Keratinocyte (primary cell): ENCODE data around the gene ATP6V0D1. TPM values are rescaled to one million over a fixed set of nuclear protein-coding genes. Genes with fewer than 3 reads are reported as not detected.

Experiments
- DNase-seq: peaks from one replicate; pipeline ENCODE4 v3.0.0-alpha.2; 2011; ENCODE audit warnings: low read depth, missing footprints, low spot score
- FAIRE-seq: peaks from 2 replicates; lab custom pipeline; 2011; peaks lifted over from hg19 to GRCh38; lab: Jason Lieb, UNC
- H2AFZ ChIP-seq: 2 replicates; pipeline ENCODE4 v1.6.0; 2012; ENCODE audit warnings: low read length, control low read depth, inconsistent platforms; ENCODE audit not compliant: control insufficient read depth
- H3K27ac ChIP-seq: 2 replicates; pipeline ENCODE4 v1.5.1; 2011; ENCODE audit warnings: low read length; ENCODE audit not compliant: control insufficient read depth, insufficient read depth
- H3K27me3 ChIP-seq: 3 replicates; pipeline ENCODE4 v1.6.0; 2011; ENCODE audit warnings: low read length; ENCODE audit not compliant: control insufficient read depth, insufficient read depth; ENCODE audit errors: extremely low read depth
- H3K36me3 ChIP-seq, 2 experiments: 2 replicates in 1 of 2; 3 replicates in 1 of 2; pipeline ENCODE4 v1.5.1; 2011; ENCODE audit warnings: low read length in 2 of 2, mild to moderate bottlenecking in 1 of 2; ENCODE audit not compliant: control insufficient read depth in 2 of 2, insufficient read depth in 2 of 2; ENCODE audit errors: extremely low read depth in 1 of 2
- H3K4me1 ChIP-seq: 3 replicates; pipeline ENCODE4 v1.5.1; 2011; ENCODE audit warnings: low read length; ENCODE audit not compliant: control insufficient read depth, insufficient read depth; ENCODE audit errors: extremely low read depth
- H3K4me2 ChIP-seq: 3 replicates; pipeline ENCODE4 v1.6.0; 2011; ENCODE audit warnings: low read depth, low read length; ENCODE audit not compliant: control insufficient read depth, insufficient read depth; ENCODE audit errors: extremely low read depth
- H3K4me3 ChIP-seq, 3 experiments: fragments of 200-600 bp in 1 of 3; sonication (generic) in 1 of 3; 2 replicates in 2 of 3; 3 replicates in 1 of 3; pipeline ENCODE4 v1.5.1; 2011 to 2016; ENCODE audit warnings: low read length in 3 of 3, mild to moderate bottlenecking in 3 of 3, control low read depth in 2 of 3, inconsistent platforms in 1 of 3, low read depth in 1 of 3, mixed read lengths in 1 of 3, mixed run types in 1 of 3, moderate library complexity in 1 of 3; ENCODE audit not compliant: control insufficient read depth in 2 of 3, insufficient read depth in 2 of 3; ENCODE audit errors: extremely low read depth in 1 of 3
- H3K79me2 ChIP-seq: 2 replicates; pipeline ENCODE4 v1.6.0; 2012; ENCODE audit warnings: low read length; ENCODE audit not compliant: control insufficient read depth, insufficient read depth
- H3K9ac ChIP-seq: 3 replicates; pipeline ENCODE4 v1.6.0; 2011; ENCODE audit warnings: low read length; ENCODE audit not compliant: control insufficient read depth, insufficient read depth; ENCODE audit errors: extremely low read depth
- H3K9me1 ChIP-seq: 3 replicates; pipeline ENCODE4 v1.6.0; 2011; ENCODE audit warnings: low read length; ENCODE audit not compliant: control insufficient read depth, insufficient read depth; ENCODE audit errors: extremely low read depth
- H3K9me3 ChIP-seq: 2 replicates; pipeline ENCODE4 v1.5.1; 2012; ENCODE audit warnings: low read depth, low read length; ENCODE audit not compliant: control insufficient read depth
- H4K20me1 ChIP-seq: 3 replicates; pipeline ENCODE4 v1.6.0; 2011; ENCODE audit warnings: low read length; ENCODE audit not compliant: control insufficient read depth, insufficient read depth; ENCODE audit errors: extremely low read depth
- CTCF ChIP-seq, 3 experiments: IDR thresholded peaks in 1 of 3; conservative IDR thresholded peaks in 1 of 3; optimal IDR thresholded peaks in 1 of 3; 2 replicates in 2 of 3; 3 replicates in 1 of 3; pipeline versions ENCODE3 to v1.5.1; 2011; ENCODE audit warnings: low read length in 3 of 3, mild to moderate bottlenecking in 3 of 3, moderate library complexity in 2 of 3, control low read depth in 1 of 3, inconsistent platforms in 1 of 3; ENCODE audit not compliant: insufficient read depth in 2 of 3; ENCODE audit errors: extremely low read depth in 1 of 3
- EZH2 ChIP-seq: IDR thresholded peaks from one replicate; pipeline ENCODE4 v1.6.1; 2012; ENCODE audit warnings: inconsistent platforms, mild to moderate bottlenecking, low read length, moderate library complexity
- dilution Hi-C: fragments of 300-500 bp; cut with MboI; formaldehyde crosslinking; loops from one replicate; pipeline ENCODE4 v1.7.0; 2020; ENCODE audit warnings: low sequenced_read_pairs; ENCODE audit not compliant: extremely low pct_ligation_motif_present
- polyA plus RNA-seq, 5 experiments: library from polyadenylated mRNA; depleted of rRNA in 3 of 5; stranded (reverse) in 3 of 5; stranded (forward) in 1 of 5; unstranded in 1 of 5; fragments of >200 nt; gene quantifications; 1 replicate in 1 of 5; 2 replicates in 3 of 5; 3 replicates in 1 of 5; pipeline versions ENCODE4 v1.2.1 to v1.2.3, GENCODE V29; 2011 to 2012; ENCODE audit warnings: missing spikeins in 2 of 5, low read depth in 1 of 5, low replicate concordance in 1 of 5

Gene ATP6V0D1
- polyA plus RNA-seq, 1 donor (not counting 4 experiments of a cell fraction or from before 2014, with no cell fraction given), result 97.1 TPM

GRCh38 chr16:67407788-67408452 lies 73.0 kb downstream of the ATP6V0D1 start:
- no peak overlapping the region for H3K9ac ChIP-seq
- no peak overlapping the region for H2AFZ ChIP-seq
- H3K9me3 ChIP-seq, result no peaks in the 10 kb centered on the region

GRCh38 chr16:67407176-67407787 lies 73.7 kb downstream of the ATP6V0D1 start:
- Histone ChIP-seq H3K4me3 (no peak overlapping the region), H3K79me2 (peaks cover 2% of the 10 kb centered on the region), H3K27me3 (no peaks in the 10 kb centered on the region), H3K9me3 (no peaks in the 10 kb centered on the region), H3K9me1 (no peaks in the 10 kb centered on the region), H4K20me1 (no peaks in the 10 kb centered on the region), H3K36me3 (no peaks in the 10 kb centered on the region), H3K4me2 (peak overlapping the region; percentile 56), H3K9ac (peak overlapping the region; percentile 82), H3K27ac (peak overlapping the region; percentile 99), H3K4me1 (peaks cover 53% of the 10 kb centered on the region), H2AFZ (no peak overlapping the region)
- peak; percentile 73 for FAIRE-seq
- no peak for DNase-seq
- TF ChIP-seq CTCF (optimal IDR thresholded peaks at IDR 0.05 in 1 of 3, IDR thresholded peaks at IDR 0.05 in 1 of 3, conservative IDR thresholded peaks at IDR 0.05 in 1 of 3; ENCODE audit: extremely low read depth in 1 of 3, insufficient read depth in 2 of 3, low read length in 3 of 3) (no peak), EZH2 (no peak)
- dilution Hi-C loops, result no loop called here

More at GRCh38 chr16:67407788-67408452, 73.0 kb downstream of the ATP6V0D1 start:
- TF ChIP-seq CTCF (optimal IDR thresholded peaks at IDR 0.05 in 1 of 3, IDR thresholded peaks at IDR 0.05 in 1 of 3, conservative IDR thresholded peaks at IDR 0.05 in 1 of 3; ENCODE audit: extremely low read depth in 1 of 3, insufficient read depth in 2 of 3, low read length in 3 of 3) (peak in 2 of 3 experiments; percentile 4 to 6), EZH2 (no peak)
- Histone ChIP-seq H3K79me2 (peaks cover 2% of the 10 kb centered on the region), H3K9me1 (no peaks in the 10 kb centered on the region), H3K4me2 (no peak overlapping the region), H3K27ac (peak overlapping the region; percentile 99), H3K4me1 (peaks cover 53% of the 10 kb centered on the region), H3K4me3 (no peak overlapping the region), H3K27me3 (no peaks in the 10 kb centered on the region), H4K20me1 (no peaks in the 10 kb centered on the region), H3K36me3 (no peaks in the 10 kb centered on the region)
- DNase-seq (no peak), FAIRE-seq (peak; percentile 23)
- dilution Hi-C loops, result no loop called here
